ENCODE measurements around the gene MAEL.
A peak's percentile ranks its signal among the peaks of the same experiment; 100 is the strongest.

Gene MAEL

DNA sequence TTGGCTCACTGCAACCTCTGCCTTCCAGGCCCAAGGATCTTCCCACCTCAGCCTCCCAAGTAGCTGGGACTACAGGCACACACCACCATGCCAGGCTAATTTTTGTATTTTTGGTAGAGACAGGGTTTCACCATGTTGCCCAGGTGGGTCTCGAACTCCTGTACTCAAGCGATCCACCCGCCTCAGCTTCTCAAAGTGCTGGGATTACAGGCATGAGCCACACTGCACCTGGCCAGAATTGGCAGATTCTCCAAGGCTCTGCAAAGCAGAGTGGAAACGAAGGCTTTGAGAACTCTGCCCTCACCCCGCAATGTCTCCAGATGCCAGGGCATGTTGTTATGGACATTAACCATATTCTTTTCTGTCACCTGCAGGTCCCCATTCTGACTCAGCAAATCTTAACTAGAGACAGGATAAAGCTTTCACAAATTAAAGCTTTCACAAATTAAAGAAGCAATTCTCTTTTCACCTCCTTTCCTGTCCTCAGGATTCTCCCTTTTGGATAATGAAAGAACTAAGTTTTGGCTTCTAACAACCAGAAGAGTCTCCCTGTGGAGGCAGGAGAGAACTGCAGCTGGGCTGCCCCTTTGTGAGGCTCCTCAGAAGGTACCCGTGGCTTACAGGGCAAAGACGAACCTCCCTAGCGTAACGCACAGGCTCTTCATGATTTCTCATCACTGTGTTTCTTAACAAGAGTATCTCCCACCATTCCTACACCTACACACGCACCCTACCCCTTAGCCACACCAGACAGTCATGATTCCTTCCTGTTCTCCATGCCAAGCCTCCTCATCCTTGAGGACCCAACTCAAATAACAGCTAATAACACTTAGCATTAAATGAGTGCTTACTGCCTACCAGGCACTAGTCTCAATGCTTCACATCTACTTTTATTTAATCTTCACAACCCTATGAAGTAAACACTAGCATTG is 71.3 kb downstream of the MAEL start:
- no peak overlapping the region for H3K4me3 ChIP-seq (ENCODE audit: low read depth, low read length)
- in situ Hi-C loops (cut with HindIII; ENCODE audit: low sequenced_read_pairs), result loop anchor here (25.0 kb wide), 1 partner anchor 352 kb away; no protein-coding TSS in a partner anchor
- TF ChIP-seq, protein P1, sequence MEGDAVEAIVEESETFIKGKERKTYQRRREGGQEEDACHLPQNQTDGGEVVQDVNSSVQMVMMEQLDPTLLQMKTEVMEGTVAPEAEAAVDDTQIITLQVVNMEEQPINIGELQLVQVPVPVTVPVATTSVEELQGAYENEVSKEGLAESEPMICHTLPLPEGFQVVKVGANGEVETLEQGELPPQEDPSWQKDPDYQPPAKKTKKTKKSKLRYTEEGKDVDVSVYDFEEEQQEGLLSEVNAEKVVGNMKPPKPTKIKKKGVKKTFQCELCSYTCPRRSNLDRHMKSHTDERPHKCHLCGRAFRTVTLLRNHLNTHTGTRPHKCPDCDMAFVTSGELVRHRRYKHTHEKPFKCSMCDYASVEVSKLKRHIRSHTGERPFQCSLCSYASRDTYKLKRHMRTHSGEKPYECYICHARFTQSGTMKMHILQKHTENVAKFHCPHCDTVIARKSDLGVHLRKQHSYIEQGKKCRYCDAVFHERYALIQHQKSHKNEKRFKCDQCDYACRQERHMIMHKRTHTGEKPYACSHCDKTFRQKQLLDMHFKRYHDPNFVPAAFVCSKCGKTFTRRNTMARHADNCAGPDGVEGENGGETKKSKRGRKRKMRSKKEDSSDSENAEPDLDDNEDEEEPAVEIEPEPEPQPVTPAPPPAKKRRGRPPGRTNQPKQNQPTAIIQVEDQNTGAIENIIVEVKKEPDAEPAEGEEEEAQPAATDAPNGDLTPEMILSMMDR (IDR thresholded peaks at IDR 0.05; ENCODE audit: low read depth, low read length, missing control alignments), result peak; percentile 66
- DNase-seq (ENCODE audit: low read depth), result no peak

- no peak overlapping the region for H3K4me3 ChIP-seq (ENCODE audit: low read depth, low read length)
- TF ChIP-seq, protein P1 (IDR thresholded peaks at IDR 0.05; ENCODE audit: low read depth, low read length, missing control alignments), result no peak
- no peak for DNase-seq (ENCODE audit: low read depth)
- in situ Hi-C loops (cut with HindIII; ENCODE audit: low sequenced_read_pairs), result loop anchor here (25.0 kb wide), 1 partner anchor 351 kb away; no protein-coding TSS in a partner anchor
Measured at GRCh38 chr1:167061073-167061464, 72.0 kb downstream of the MAEL start.

GRCh38 chr1:167064621-167065020 is 75.5 kb downstream of the MAEL start:
- in situ Hi-C loops (cut with HindIII; ENCODE audit: low sequenced_read_pairs), result loop anchor here (25.0 kb wide), 1 partner anchor 348 kb away; no protein-coding TSS in a partner anchor

DNA sequence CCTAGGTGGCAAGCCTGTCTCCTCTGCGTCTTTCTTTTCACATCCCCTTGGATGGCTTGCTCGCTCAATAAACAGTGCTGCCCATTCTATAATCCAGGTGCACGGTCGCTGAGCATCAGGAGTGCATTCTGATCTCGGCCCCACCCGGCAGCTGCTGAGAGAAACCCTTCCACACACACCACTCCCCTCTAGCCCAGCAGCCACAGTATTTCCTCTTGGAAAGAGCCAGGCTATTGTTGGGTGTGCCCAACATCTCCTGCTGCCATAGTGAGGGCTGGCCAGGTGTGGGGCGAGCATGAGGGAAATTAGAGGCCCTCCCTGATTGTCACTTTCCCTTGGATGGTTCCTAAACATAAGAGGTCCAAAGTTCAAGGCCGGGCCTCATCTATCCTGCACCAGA is 76.4 kb downstream of the MAEL start:
- TF ChIP-seq, protein P1 (IDR thresholded peaks at IDR 0.05; ENCODE audit: low read depth, low read length, missing control alignments), result no peak
- H3K4me3 ChIP-seq (ENCODE audit: low read depth, low read length), result no peak overlapping the region
- in situ Hi-C loops (cut with HindIII; ENCODE audit: low sequenced_read_pairs), result loop anchor here (25.0 kb wide), 1 partner anchor 347 kb away; no protein-coding TSS in a partner anchor
- DNase-seq (ENCODE audit: low read depth), result no peak

More at GRCh38 chr1:167064621-167065020, 75.5 kb downstream of the MAEL start:
- TF ChIP-seq, protein P1 (IDR thresholded peaks at IDR 0.05; ENCODE audit: low read depth, low read length, missing control alignments), result no peak
- no peak overlapping the region for H3K4me3 ChIP-seq (ENCODE audit: low read depth, low read length)
- DNase-seq (ENCODE audit: low read depth), result no peak

- in situ Hi-C loops (cut with HindIII; ENCODE audit: low sequenced_read_pairs), result loop anchor here (25.0 kb wide), 1 partner anchor 346 kb away; no protein-coding TSS in a partner anchor
- DNase-seq (ENCODE audit: low read depth), result peak; percentile 13
- TF ChIP-seq, protein P1 (IDR thresholded peaks at IDR 0.05; ENCODE audit: low read depth, low read length, missing control alignments), result peak; percentile 96
- H3K4me3 ChIP-seq (ENCODE audit: low read depth, low read length), result peak overlapping the region; percentile 32
Measured at GRCh38 chr1:167066333-167067122, 77.4 kb downstream of the MAEL start.

GRCh38 chr1:167067904-167068303 is 78.8 kb downstream of the MAEL start:
- in situ Hi-C loops (cut with HindIII; ENCODE audit: low sequenced_read_pairs), result loop anchor here (25.0 kb wide), 1 partner anchor 344 kb away; no protein-coding TSS in a partner anchor
- TF ChIP-seq, protein P1 (IDR thresholded peaks at IDR 0.05; ENCODE audit: low read depth, low read length, missing control alignments), result no peak
- no peak overlapping the region for H3K4me3 ChIP-seq (ENCODE audit: low read depth, low read length)
- no peak for DNase-seq (ENCODE audit: low read depth)

All from astrocyte of the cerebellum (primary cell).